Smooth muscle cell (in vitro differentiated cells): ENCODE measurements around the gene OCA2. TPM values are rescaled to one million over a fixed set of nuclear protein-coding genes. Genes with fewer than 3 reads are reported as not detected.

Experiments used
- DNase-seq: peaks from one replicate; lab custom pipeline; 2025; ENCODE audit not compliant: unreplicated experiment; lab: John Stamatoyannopoulos, UW
- H2AFZ ChIP-seq: fragments of 200-600 bp; sonication (generic); 2 replicates; pipeline ENCODE4 v1.6.0; 2016; ENCODE audit warnings: antibody characterized with exemption, low read depth, mild to moderate bottlenecking
- H3F3A ChIP-seq: fragments of 200-600 bp; sonication (generic); 2 replicates; pipeline ENCODE4 v1.6.0; 2017; ENCODE audit warnings: antibody characterized with exemption, low read depth
- H3K27ac ChIP-seq: fragments of 200-600 bp; sonication (generic); 2 replicates; pipeline ENCODE4 v1.5.1; 2016; ENCODE audit warnings: low read depth, mild to moderate bottlenecking
- H3K27me3 ChIP-seq: fragments of 200-600 bp; sonication (generic); 2 replicates; pipeline ENCODE4 v1.6.1; 2016; ENCODE audit warnings: low read depth, mild to moderate bottlenecking
- H3K36me3 ChIP-seq: fragments of 200-600 bp; sonication (generic); 2 replicates; pipeline ENCODE4 v1.5.1; 2016; ENCODE audit warnings: low read depth
- H3K4me1 ChIP-seq: fragments of 200-600 bp; sonication (generic); 2 replicates; pipeline ENCODE4 v1.5.1; 2016; ENCODE audit warnings: low read depth
- H3K4me2 ChIP-seq: fragments of 200-600 bp; sonication (generic); 2 replicates; pipeline ENCODE4 v1.6.0; 2016; ENCODE audit warnings: mild to moderate bottlenecking
- H3K4me3 ChIP-seq: fragments of 200-600 bp; sonication (generic); 2 replicates; pipeline ENCODE4 v1.5.1; 2016; ENCODE audit warnings: mild to moderate bottlenecking
- H3K79me2 ChIP-seq: fragments of 200-600 bp; sonication (generic); 2 replicates; pipeline ENCODE4 v1.6.0; 2016; ENCODE audit warnings: low read depth, mild to moderate bottlenecking
- H3K9ac ChIP-seq: fragments of 200-600 bp; sonication (generic); 2 replicates; pipeline ENCODE4 v1.6.0; 2016; ENCODE audit warnings: low read depth
- H3K9me3 ChIP-seq: fragments of 200-600 bp; sonication (generic); replicated peaks from 2 replicates; pipeline ENCODE4 v1.5.1; 2016; ENCODE audit warnings: low read depth
- H4K20me1 ChIP-seq: fragments of 200-600 bp; sonication (generic); 2 replicates; pipeline ENCODE4 v1.6.0; 2016; ENCODE audit warnings: low read depth
- WGBS: methylation state at CpG from one replicate; pipeline ENCODE4 v1.1.7; 2016; ENCODE audit warnings: low lambda C conversion rate; 5-methylcytosine and 5-hydroxymethylcytosine counted together
- polyA plus RNA-seq: library from polyadenylated mRNA; unstranded; fragments of >200 nt; fragmentation: Nextera tagmentation; extraction: Ambion mirVana; gene quantifications from 2 replicates; pipeline ENCODE4 v1.2.1, GENCODE V29; 2016
- total RNA-seq: library from RNA; depleted of rRNA; stranded (reverse); fragments of >200 nt; gene quantifications from 2 replicates; pipeline ENCODE4 v1.2.3, GENCODE V29; 2014
- TF ChIP-seq, protein P1 (sequence below): fragments of 200-600 bp; sonication (generic); IDR thresholded peaks from 2 replicates; pipeline ENCODE4 v1.5.1; 2017; ENCODE audit warnings: borderline replicate concordance, mild to moderate bottlenecking, antibody characterized with exemption; ENCODE audit not compliant: insufficient read depth, poor library complexity, severe bottlenecking

OCA2 gene
- total and polyA plus RNA-seq, 2 experiments from 2014 or later, result 0.16 TPM; not detected in 1

DNA sequence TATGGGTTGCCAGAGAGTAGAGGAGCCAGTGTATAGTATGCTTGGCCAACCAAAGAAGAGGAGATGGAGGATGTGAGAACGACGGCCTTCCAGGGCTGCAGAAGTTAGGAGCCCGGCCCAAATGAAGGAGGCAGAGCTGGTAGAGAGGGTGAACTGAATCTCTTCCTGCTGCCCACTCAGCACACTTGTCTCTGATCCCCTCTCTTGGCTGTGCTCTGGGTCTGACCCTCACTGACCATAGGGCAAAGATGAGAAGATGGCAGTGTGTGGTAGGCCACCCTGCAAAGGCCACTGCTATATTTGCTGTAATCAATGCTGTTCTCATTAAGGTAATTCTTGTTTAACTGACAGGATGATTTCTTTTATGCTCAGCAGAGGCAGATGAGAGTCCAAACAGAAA, 256.0 kb downstream of the OCA2 start:
- Histone ChIP-seq H3K79me2 (no peaks in the 10 kb centered on the region), H3K4me3 (no peak overlapping the region), H3K27ac (no peak overlapping the region), H3K9ac (no peak overlapping the region), H3K27me3 (no peaks in the 10 kb centered on the region), H3F3A (no peaks in the 10 kb centered on the region), H3K36me3 (no peaks in the 10 kb centered on the region), H3K4me2 (no peak overlapping the region), H3K9me3 (no peaks in the 10 kb centered on the region), H2AFZ (no peak overlapping the region), H4K20me1 (no peaks in the 10 kb centered on the region), H3K4me1 (no peaks in the 10 kb centered on the region)
- no peak for DNase-seq
- WGBS, result 98% methylated on average over 3 of the region's 3 CpGs
- TF ChIP-seq, protein P1, sequence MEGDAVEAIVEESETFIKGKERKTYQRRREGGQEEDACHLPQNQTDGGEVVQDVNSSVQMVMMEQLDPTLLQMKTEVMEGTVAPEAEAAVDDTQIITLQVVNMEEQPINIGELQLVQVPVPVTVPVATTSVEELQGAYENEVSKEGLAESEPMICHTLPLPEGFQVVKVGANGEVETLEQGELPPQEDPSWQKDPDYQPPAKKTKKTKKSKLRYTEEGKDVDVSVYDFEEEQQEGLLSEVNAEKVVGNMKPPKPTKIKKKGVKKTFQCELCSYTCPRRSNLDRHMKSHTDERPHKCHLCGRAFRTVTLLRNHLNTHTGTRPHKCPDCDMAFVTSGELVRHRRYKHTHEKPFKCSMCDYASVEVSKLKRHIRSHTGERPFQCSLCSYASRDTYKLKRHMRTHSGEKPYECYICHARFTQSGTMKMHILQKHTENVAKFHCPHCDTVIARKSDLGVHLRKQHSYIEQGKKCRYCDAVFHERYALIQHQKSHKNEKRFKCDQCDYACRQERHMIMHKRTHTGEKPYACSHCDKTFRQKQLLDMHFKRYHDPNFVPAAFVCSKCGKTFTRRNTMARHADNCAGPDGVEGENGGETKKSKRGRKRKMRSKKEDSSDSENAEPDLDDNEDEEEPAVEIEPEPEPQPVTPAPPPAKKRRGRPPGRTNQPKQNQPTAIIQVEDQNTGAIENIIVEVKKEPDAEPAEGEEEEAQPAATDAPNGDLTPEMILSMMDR, result no peak

DNA sequence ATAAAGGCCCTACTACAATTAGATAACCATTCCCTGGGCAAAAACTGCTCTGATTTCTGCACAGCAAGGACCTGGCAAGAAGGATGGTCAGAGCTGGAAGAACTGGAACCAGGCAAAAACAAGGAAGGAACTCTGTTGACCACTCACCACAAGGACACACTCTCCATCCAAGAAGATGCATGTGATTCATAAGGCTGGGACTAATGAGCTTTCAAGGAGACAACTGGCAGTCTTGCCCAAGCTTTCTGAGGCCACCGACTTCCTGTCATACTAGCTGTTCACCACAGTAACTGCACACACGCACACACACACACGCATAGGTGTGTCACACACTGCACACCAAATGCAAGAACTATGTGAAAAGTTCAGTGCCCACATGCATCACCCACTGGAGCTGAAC, 256.6 kb downstream of the OCA2 start:
- Histone ChIP-seq H3K36me3 (no peaks in the 10 kb centered on the region), H3K27me3 (no peaks in the 10 kb centered on the region), H3K79me2 (no peaks in the 10 kb centered on the region), H3K9me3 (no peaks in the 10 kb centered on the region), H3K4me3 (no peak overlapping the region), H3K4me2 (no peak overlapping the region), H3F3A (no peaks in the 10 kb centered on the region), H3K4me1 (no peaks in the 10 kb centered on the region), H3K9ac (no peak overlapping the region), H2AFZ (no peak overlapping the region), H3K27ac (no peak overlapping the region), H4K20me1 (no peaks in the 10 kb centered on the region)
- no peak for DNase-seq
- 93% methylated on average over 3 of the region's 3 CpGs for WGBS
- TF ChIP-seq, protein P1, result no peak

DNA sequence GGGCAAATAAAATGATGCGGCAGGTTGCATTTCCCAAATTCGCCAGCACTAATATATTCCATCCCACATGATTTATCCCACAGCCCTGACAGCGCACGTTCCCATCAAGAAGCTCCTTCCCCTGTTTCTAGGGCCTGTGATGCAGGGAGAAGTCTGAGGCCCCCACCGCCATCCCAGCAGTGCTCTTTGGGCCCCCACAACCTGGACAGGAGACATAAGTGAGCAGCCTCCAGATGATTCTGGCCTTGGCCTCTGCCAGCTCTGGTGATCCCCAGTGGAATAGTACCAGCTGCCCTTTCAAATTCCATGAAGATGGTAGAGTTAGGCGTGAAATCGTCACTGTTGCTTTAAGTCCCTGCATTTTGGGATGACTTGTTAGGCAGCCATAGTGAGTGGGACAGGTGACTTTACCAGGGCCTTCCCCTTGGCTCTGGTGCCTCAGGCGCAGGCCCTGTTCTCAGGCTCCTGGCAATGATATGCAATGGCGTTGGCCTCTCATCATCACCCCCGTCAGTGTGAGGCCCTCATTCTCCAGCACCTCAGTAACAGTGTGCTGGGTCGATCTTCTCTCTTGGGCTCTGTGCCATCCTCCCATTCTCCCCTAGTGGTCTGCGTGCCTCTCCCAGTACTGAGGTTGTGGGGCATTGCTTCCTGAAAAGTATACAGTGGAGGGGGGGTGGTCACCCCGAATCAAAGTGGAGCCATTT, 263.7 kb downstream of the OCA2 start:
- H3K9me3 ChIP-seq, result no peaks in the 10 kb centered on the region
- WGBS, result 93% methylated on average over 13 of the region's 13 CpGs
- no peak overlapping the region for H3K4me3 ChIP-seq
- H3K9ac ChIP-seq, result no peak overlapping the region
- H3K27me3 ChIP-seq, result no peaks in the 10 kb centered on the region
- no peaks in the 10 kb centered on the region for H3K4me1 ChIP-seq
- no peaks in the 10 kb centered on the region for H4K20me1 ChIP-seq
- no peak overlapping the region for H3K27ac ChIP-seq
- DNase-seq, result no peak
- no peaks in the 10 kb centered on the region for H3K79me2 ChIP-seq
- TF ChIP-seq, protein P1, result no peak
- no peaks in the 10 kb centered on the region for H3F3A ChIP-seq
- H3K4me2 ChIP-seq, result no peak overlapping the region
- no peaks in the 10 kb centered on the region for H3K36me3 ChIP-seq
- H2AFZ ChIP-seq, result no peak overlapping the region

DNA sequence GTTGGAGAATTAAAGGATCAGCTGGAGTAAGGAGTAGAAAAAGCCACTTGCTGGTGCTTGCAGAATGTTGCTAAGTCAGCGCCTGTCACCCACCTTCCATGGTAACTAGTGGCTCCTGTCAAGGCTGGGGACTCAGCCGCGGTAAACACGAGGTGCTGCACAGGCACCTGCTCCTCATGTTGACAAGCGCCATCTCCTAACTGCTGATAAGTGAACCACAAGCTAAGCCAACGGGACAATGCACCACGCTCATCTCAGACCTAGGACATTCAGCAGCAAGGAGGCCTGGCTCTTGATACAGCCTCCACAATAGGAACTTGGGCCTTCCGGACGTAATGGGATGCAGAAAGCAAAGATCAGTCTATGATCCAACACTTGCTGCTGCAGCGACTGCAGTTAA, 264.4 kb downstream of the OCA2 start:
- no peak overlapping the region for H3K9ac ChIP-seq
- no peaks in the 10 kb centered on the region for H3K9me3 ChIP-seq

More for the DNA sequence above, 264.4 kb downstream of the OCA2 start:
- no peaks in the 10 kb centered on the region for H3K27me3 ChIP-seq
- H4K20me1 ChIP-seq, result no peaks in the 10 kb centered on the region
- WGBS, result 84% methylated on average over 10 of the region's 10 CpGs
- no peaks in the 10 kb centered on the region for H3F3A ChIP-seq
- TF ChIP-seq, protein P1, result no peak
- no peak overlapping the region for H3K27ac ChIP-seq
- no peaks in the 10 kb centered on the region for H3K79me2 ChIP-seq
- H3K4me1 ChIP-seq, result no peaks in the 10 kb centered on the region
- no peak overlapping the region for H3K4me2 ChIP-seq
- DNase-seq, result no peak
- H2AFZ ChIP-seq, result no peak overlapping the region
- no peaks in the 10 kb centered on the region for H3K36me3 ChIP-seq
- no peak overlapping the region for H3K4me3 ChIP-seq
